Measurements from ENCODE around the gene ZBTB44. TPM values are rescaled to one million over a fixed set of nuclear protein-coding genes. Genes with fewer than 3 reads are reported as not detected.
"Not testable (repeated sequence)": the region's sequence is repeated elsewhere in the genome, so short reads cannot be mapped to it uniquely, and the experiment has no call there.

The ZBTB44 gene
- total and polyA plus RNA-seq, 7 donors = 9.2 to 162 (median 73.0) TPM

DNA sequence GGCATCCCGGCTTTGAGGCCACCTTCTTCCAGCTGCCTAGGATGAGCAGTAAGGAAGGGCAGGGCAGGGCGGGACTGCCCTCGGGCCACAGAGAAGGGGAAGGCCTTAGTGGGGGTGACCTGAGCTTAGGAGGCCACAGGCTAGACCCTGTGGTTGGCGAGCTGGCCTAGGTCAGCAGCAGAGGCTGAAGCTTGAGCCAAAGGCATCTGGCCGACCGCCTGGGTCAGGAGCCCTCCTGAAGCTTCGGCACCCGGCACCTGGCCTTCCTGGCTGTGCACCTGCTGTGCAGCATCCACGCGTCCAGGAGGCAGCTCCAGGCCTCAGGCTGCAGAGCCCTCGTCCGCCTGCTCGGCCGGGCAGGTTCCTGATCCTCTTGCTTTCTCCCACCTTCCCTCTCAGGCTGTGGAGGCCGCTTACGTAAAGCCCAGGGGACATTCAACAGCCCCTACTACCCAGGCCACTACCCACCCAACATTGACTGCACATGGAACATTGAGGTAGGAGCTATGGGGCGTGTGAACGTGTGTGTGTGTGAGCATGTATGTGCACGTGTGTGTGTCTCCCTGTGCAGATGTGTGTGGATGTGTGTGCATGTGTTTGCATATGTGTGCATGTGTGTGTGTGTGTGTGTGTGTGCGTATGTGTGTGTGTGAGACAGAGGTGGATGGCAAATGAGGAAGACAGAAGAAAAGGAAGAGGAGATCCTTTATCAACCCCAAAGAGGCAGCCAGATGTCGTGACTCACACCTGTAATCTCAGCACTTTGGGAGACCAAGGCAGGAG is 120.3 kb downstream of the ZBTB44 start:
- Histone ChIP-seq H3K27me3 (no peaks in the 10 kb centered on the region), H3K9me3 (no peaks in the 10 kb centered on the region), H3K27ac (no peak overlapping the region), H3K4me3 (no peak overlapping the region), H3K36me3 (no peaks in the 10 kb centered on the region), H3K4me1 (no peaks in the 10 kb centered on the region)
- TF ChIP-seq POLR2AphosphoS5 (IDR thresholded peaks at IDR 0.05) (no peak), EP300 (IDR thresholded peaks at IDR 0.05) (no peak), POLR2A (IDR thresholded peaks at IDR 0.05) (no peak)
- TF ChIP-seq, protein P1, sequence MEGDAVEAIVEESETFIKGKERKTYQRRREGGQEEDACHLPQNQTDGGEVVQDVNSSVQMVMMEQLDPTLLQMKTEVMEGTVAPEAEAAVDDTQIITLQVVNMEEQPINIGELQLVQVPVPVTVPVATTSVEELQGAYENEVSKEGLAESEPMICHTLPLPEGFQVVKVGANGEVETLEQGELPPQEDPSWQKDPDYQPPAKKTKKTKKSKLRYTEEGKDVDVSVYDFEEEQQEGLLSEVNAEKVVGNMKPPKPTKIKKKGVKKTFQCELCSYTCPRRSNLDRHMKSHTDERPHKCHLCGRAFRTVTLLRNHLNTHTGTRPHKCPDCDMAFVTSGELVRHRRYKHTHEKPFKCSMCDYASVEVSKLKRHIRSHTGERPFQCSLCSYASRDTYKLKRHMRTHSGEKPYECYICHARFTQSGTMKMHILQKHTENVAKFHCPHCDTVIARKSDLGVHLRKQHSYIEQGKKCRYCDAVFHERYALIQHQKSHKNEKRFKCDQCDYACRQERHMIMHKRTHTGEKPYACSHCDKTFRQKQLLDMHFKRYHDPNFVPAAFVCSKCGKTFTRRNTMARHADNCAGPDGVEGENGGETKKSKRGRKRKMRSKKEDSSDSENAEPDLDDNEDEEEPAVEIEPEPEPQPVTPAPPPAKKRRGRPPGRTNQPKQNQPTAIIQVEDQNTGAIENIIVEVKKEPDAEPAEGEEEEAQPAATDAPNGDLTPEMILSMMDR (IDR thresholded peaks at IDR 0.05) = no peak
- intact Hi-C loops (cut with DNase I) = no loop called here
- WGBS, 2 donors = 84 to 93% methylated on average over 21 of the region's 21 CpGs
- no peak for DNase-seq

DNA sequence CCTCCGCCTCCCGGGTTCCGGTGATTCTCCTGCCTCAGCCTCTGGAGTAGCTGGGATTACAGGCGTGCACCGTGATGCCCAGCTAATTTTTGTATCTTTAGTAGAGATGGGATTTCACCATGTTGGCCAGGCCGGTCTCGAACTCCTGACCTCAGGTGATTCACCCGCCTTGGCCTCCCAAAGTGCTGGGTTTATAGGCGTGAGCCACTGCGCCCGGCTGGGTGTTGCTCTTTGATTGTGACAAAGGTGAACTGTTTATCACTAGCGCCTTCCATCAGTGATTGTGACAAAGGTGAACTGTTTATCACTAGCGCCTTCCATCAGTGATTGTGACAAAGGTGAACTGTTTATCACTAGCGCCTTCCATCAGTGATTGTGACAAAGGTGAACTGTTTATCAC is 121.2 kb downstream of the ZBTB44 start:
- H3K4me3 ChIP-seq; H3K27me3 ChIP-seq; H3K9me3 ChIP-seq; H3K4me1 ChIP-seq; DNase-seq; intact Hi-C loops (cut with DNase I); H3K27ac ChIP-seq; H3K36me3 ChIP-seq: not testable (repeated sequence)
- WGBS, 2 donors = 52 to 90% methylated on average over 14 of the region's 14 CpGs

DNA sequence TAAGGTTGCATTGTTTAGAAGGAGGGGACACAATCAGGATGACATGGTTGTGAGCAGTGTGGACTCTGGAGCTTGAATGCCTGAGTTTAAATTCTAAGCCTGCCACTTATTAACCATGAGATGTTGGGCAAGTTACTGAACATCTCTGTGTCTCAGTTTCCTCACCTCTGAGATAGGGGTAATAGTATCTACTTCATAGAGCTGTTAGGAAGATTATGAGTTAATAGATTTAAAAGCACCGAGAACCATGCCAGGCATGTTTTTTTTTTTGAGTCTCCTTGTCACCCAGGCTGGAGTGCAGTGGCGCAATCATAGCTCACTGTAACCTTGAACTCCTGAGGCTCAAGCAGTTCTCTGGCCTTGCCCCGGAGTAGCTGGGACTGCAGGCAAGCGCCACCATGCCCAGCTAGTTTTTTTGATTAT is 121.9 kb downstream of the ZBTB44 start:
- 33 to 81% methylated on average over 4 of the region's 4 CpGs for WGBS, 2 donors
- no peaks in the 10 kb centered on the region for H3K4me1 ChIP-seq
- intact Hi-C loops (cut with DNase I) = no loop called here
- TF ChIP-seq, protein P1 (IDR thresholded peaks at IDR 0.05) = no peak
- TF ChIP-seq POLR2AphosphoS5 (IDR thresholded peaks at IDR 0.05) = no peak
- TF ChIP-seq EP300 (IDR thresholded peaks at IDR 0.05) = no peak
- no peak for TF ChIP-seq POLR2A (IDR thresholded peaks at IDR 0.05)
- DNase-seq = no peak
- no peak overlapping the region for H3K4me3 ChIP-seq
- H3K27me3 ChIP-seq = no peaks in the 10 kb centered on the region
- no peak overlapping the region for H3K27ac ChIP-seq
- no peaks in the 10 kb centered on the region for H3K9me3 ChIP-seq
- H3K36me3 ChIP-seq = no peaks in the 10 kb centered on the region

DNA sequence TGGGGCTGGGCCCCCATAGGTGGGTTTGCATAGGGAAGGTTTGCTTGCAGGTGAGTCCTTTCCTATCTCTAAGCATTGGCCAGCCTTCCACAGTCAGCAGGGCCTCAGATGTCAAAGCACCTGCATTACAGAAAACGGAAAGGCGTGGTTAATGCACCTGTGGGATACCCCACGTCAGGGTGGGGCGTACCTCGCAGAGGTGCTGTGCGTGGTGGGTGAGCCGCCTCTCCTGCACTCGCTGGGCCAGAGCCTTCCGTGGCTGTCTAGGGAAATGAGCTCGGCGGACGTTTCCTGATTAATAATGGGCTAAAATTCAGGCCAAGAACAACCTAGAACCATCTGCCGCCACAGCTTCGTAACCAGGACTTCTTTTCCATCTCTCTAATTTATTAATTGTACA is 122.8 kb downstream of the ZBTB44 start:
- H3K4me1 ChIP-seq = no peaks in the 10 kb centered on the region
- DNase-seq = no peak
- H3K27ac ChIP-seq = no peak overlapping the region
- no peak overlapping the region for H3K4me3 ChIP-seq
- no peaks in the 10 kb centered on the region for H3K9me3 ChIP-seq
- TF ChIP-seq POLR2AphosphoS5 (IDR thresholded peaks at IDR 0.05) (no peak), POLR2A (IDR thresholded peaks at IDR 0.05) (no peak), EP300 (IDR thresholded peaks at IDR 0.05) (no peak)
- TF ChIP-seq, protein P1 (IDR thresholded peaks at IDR 0.05) = no peak
- WGBS, 2 donors = 79 to 87% methylated on average over 14 of the region's 14 CpGs
- intact Hi-C loops (cut with DNase I) = no loop called here
- H3K27me3 ChIP-seq = no peaks in the 10 kb centered on the region
- no peaks in the 10 kb centered on the region for H3K36me3 ChIP-seq

DNA sequence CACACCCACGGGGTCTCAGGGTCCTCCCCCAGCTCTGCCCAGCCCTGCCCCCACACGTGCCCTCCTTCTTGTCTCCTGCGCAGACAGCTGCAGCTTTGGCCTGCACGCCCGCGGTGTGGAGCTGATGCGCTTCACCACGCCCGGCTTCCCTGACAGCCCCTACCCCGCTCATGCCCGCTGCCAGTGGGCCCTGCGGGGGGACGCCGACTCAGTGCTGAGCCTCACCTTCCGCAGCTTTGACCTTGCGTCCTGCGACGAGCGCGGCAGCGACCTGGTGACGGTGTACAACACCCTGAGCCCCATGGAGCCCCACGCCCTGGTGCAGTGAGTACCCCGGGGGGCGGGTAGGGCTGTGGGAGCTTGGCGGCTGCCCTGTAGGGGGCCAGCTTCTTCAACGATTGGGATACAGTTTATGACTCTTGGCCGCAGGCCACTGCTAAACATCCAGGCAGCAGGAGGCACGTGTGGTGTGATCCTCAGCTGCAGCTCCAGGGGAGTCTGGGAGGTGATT is 124.3 kb downstream of the ZBTB44 start:
- no peak for DNase-seq
- no peak overlapping the region for H3K27ac ChIP-seq
- H3K4me3 ChIP-seq = no peak overlapping the region
- no peaks in the 10 kb centered on the region for H3K9me3 ChIP-seq
- no peaks in the 10 kb centered on the region for H3K27me3 ChIP-seq
- intact Hi-C loops (cut with DNase I) = no loop called here
- no peaks in the 10 kb centered on the region for H3K4me1 ChIP-seq
- TF ChIP-seq, protein P1 (IDR thresholded peaks at IDR 0.05) = no peak
- TF ChIP-seq POLR2A (IDR thresholded peaks at IDR 0.05) (no peak), POLR2AphosphoS5 (IDR thresholded peaks at IDR 0.05) (no peak), EP300 (IDR thresholded peaks at IDR 0.05) (no peak)
- H3K36me3 ChIP-seq = no peaks in the 10 kb centered on the region
- 20 to 76% methylated on average over 29 of the region's 29 CpGs for WGBS, 2 donors

Measured in sigmoid colon (tissue), 7 donors.